C4-2B (cell line): ENCODE results near the gene ZNF528.

Experiments
- H3K27ac ChIP-seq: fragments of 450-650 bp; 2 replicates; pipeline ENCODE4 v1.5.1; 2017
- ZFX ChIP-seq: fragments of 450-650 bp; IDR thresholded peaks from 2 replicates; pipeline ENCODE4 v1.6.1; 2017
- TF ChIP-seq, protein P1 (sequence below): fragments of 450-650 bp; conservative IDR thresholded peaks from 2 replicates; pipeline ENCODE4 v1.5.1; 2017; ENCODE audit warnings: mild to moderate bottlenecking

Gene ZNF528

GRCh38 chr19:52410276-52410675 lies 12.6 kb downstream of the ZNF528 start:
- no peak for TF ChIP-seq ZFX
- TF ChIP-seq, protein P1, sequence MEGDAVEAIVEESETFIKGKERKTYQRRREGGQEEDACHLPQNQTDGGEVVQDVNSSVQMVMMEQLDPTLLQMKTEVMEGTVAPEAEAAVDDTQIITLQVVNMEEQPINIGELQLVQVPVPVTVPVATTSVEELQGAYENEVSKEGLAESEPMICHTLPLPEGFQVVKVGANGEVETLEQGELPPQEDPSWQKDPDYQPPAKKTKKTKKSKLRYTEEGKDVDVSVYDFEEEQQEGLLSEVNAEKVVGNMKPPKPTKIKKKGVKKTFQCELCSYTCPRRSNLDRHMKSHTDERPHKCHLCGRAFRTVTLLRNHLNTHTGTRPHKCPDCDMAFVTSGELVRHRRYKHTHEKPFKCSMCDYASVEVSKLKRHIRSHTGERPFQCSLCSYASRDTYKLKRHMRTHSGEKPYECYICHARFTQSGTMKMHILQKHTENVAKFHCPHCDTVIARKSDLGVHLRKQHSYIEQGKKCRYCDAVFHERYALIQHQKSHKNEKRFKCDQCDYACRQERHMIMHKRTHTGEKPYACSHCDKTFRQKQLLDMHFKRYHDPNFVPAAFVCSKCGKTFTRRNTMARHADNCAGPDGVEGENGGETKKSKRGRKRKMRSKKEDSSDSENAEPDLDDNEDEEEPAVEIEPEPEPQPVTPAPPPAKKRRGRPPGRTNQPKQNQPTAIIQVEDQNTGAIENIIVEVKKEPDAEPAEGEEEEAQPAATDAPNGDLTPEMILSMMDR, result no peak
- H3K27ac ChIP-seq, result no peak overlapping the region

DNA sequence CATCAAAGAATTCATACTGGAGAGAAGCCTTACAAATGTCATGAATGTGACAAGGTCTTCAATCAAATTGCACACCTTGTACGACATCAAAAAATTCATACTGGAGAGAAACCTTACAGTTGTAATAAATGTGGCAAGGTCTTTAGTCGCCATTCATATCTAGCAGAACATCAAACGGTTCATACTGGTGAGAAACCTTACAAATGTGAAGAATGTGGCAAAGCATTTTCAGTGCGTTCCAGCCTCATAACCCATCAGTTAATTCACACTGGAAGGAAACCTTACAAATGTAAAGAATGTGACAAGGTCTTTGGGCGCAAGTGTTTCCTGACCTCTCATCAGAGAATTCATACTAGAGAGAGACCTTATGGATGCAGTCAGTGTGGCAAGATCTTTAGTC lies 18.1 kb downstream of the ZNF528 start:
- TF ChIP-seq ZFX, result no peak
- TF ChIP-seq, protein P1, result no peak
- H3K27ac ChIP-seq, result no peak overlapping the region

DNA sequence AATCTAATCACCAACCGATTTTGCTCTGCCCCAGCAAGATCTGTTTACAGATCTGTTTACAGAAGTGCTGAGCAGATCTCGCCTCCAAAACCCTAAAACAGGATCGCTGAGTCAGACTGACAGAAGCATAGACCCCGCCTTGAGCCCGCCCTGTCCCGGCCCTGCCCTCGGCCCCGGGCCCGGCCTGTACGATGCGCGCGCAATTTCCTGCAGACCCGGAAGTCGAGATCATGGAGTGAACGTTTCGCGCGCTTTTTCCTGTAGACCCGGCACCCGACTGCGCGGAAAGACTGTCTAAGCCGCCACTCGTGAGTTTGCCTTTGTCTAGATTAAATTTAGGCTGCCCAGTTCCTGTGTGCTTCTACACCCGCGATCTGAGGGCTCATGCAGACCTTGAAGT lies 31.3 kb downstream of the ZNF528 start, which contains the start of gene ZNF534:
Gene ZNF534 (plus strand): TSS at position 212 of the 400 bp plus-strand sequence. CDS start 2,327 bp downstream, outside the sequence.
- H3K27ac ChIP-seq, result no peak within 1 kb of the TSS
- TF ChIP-seq ZFX, result no peak
- TF ChIP-seq, protein P1, result no peak

DNA sequence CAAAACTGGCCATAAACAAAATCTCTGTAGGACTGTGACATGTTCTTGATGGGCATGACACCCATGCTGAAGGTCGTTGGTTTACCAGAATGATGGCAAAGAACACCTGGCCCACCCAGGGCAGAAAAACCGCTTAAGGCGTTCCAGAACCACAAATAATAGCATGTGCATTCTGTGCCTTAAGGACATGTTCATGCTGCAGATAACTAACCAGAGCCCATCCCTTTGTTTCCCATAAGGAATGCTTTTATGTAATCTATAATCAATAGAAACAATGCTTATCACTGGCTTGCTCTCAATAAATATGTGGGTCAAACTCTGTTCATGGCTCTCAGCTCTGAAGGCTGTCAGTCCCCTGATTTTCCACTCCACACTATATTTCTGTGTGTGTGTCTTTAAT lies 44.5 kb downstream of the ZNF528 start:
- H3K27ac ChIP-seq, result no peak overlapping the region
- no peak for TF ChIP-seq ZFX
- TF ChIP-seq, protein P1, result no peak

DNA sequence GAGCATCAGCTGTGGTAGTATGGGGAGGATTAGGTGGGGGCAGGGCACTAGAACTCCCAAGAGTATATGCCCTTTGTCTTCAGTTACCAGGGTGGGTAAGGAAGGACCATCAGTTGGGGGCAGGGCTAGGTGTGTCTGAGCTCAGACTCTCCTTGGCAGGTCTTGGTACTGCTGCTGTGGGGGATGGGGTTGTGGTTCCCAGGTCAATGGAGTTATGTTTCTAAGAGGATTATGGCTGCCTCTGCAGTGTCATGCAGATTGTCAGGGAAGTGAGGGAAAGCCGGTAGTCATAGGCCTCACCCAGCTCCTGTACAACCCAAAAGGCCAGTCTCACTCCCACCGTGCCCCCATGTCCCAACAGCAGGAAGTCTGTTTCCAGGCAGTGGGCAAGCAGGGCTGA lies 46.9 kb downstream of the ZNF528 start:
- no peak overlapping the region for H3K27ac ChIP-seq
- no peak for TF ChIP-seq ZFX
- TF ChIP-seq, protein P1, result no peak

DNA sequence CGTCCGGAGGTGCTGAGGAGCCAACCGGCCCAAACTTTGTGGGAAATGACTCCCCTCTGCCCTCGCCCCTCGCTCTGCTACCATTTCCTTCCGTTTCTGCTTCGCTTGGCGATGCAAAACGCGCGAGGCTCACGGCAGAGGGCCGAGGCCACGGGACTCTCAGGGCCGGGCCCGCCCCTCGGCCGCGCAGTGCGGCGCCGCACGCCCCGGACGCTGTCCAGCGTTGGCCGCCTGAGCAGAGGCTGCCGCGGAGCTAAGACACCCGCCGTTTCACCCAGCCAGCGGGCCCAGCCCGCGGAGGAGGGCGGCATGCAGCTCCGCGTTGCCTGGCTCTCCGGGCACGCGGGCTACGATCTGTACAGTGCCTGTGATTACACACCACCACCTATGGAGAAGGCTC lies 53.6 kb downstream of the ZNF528 start:
- no peak overlapping the region for H3K27ac ChIP-seq
- no peak for TF ChIP-seq ZFX
- TF ChIP-seq, protein P1, result no peak

DNA sequence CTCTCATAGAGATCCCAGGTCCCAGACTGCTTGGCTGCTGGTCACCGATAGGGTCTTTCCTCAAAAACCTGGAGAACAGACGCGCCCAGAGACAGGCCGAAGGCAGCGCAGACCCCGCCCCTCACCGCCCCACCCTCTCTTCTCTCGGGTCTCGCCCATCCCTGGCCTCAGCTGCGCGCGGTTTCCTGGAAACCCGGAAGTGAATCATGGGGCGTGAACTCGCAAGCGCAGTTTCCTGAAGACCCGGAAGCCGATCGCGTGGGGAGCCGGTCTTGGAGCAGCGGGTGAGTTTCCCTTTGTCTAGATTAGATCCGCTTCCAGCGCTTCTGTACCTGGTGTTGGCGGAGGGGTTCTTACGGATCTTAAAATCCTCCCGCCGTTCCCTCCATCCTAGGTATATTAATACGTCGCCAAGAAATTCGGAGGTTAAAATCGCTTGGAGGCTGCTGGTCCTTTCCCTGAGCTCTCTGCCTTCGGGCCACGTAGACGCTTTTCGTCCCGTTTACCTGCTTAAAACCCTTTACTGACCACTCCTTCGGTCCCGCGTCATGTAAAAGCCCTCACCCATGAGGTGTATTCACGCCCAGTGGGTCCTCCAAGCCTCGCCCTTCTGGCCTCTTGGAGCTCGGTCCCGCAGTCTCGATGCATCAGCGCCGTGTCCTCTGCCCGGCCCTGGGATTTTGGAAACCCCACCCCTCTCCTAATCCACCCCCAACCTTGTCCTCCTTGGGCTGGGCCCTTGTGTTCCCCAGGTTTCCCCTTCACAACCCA lies 55.9 kb downstream of the ZNF528 start, which contains the start of gene ZNF578:
Gene ZNF578 (plus strand): TSS at position 230 of the 771 bp plus-strand sequence. CDS start 48,293 bp downstream, outside the sequence.
- TF ChIP-seq, protein P1, result no peak
- TF ChIP-seq ZFX, result no peak
- no peak within 1 kb of the TSS; the same call in 1 of the 2 replicates for H3K27ac ChIP-seq
